Measurements from ENCODE around the gene LMO3. TPM values are rescaled to one million over a fixed set of nuclear protein-coding genes. Genes with fewer than 3 reads are reported as not detected.
"Not testable (repeated sequence)": the region's sequence is repeated elsewhere in the genome, so short reads cannot be mapped to it uniquely, and the experiment has no call there.

The LMO3 gene
- total RNA-seq, 1 donor from 2014 or later, result 0.98 TPM

DNA sequence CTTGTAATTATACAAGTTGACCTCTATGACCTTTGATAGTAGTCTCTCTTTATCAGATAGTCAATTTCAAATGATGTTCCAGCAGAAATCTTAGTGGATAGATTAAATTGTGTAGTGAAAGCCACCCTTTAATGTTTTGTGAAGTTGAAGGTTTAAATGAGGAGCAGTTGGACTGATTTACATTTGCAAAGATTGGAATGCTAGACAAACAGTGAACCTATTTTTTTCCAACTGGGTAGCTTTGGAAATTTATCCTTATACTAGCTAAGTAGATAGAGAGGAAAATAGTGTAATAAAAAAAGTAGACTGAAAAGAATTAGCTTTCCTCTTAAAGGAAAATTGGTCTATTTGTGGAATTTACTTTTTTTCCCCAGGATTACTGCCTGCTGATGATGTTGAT lies 53.7 kb downstream of the LMO3 start:
- Histone ChIP-seq H3K27ac (ENCODE audit: low read depth, low read length) (no peak overlapping the region), H3K9ac (ENCODE audit: low read length) (no peak overlapping the region), H2AFZ (ENCODE audit: low read depth, low read length) (no peak overlapping the region), H3K4me1 (ENCODE audit: insufficient read depth, low read length) (no peaks in the 10 kb centered on the region), H4K20me1 (ENCODE audit: insufficient read depth, low read length) (no peaks in the 10 kb centered on the region), H3K27me3 (ENCODE audit: insufficient read depth, low read length) (no peaks in the 10 kb centered on the region), H3K4me2 (ENCODE audit: low read length) (no peak overlapping the region), H3K79me2 (ENCODE audit: insufficient read depth, low read length) (no peaks in the 10 kb centered on the region), H3K9me3 (ENCODE audit: insufficient read depth, low read depth, low read length) (no peaks in the 10 kb centered on the region), H3K36me3 (ENCODE audit: insufficient read depth, low read length) (no peaks in the 10 kb centered on the region), H3K4me3 (ENCODE audit: insufficient read depth, low read depth, low read length) (no peak overlapping the region)
- Mint-ChIP-seq H3K27ac (ENCODE audit: unreplicated experiment) (no peak overlapping the region), H3K9me3 (ENCODE audit: unreplicated experiment) (no peaks in the 10 kb centered on the region), H3K36me3 (ENCODE audit: low read depth, unreplicated experiment) (no peaks in the 10 kb centered on the region), H3K27me3 (ENCODE audit: low read depth, unreplicated experiment) (no peaks in the 10 kb centered on the region), H3K4me3 (ENCODE audit: unreplicated experiment) (no peak overlapping the region), H3K4me1 (ENCODE audit: low read depth, unreplicated experiment) (peaks cover 10% of the 10 kb centered on the region)
- TF ChIP-seq, protein P1, sequence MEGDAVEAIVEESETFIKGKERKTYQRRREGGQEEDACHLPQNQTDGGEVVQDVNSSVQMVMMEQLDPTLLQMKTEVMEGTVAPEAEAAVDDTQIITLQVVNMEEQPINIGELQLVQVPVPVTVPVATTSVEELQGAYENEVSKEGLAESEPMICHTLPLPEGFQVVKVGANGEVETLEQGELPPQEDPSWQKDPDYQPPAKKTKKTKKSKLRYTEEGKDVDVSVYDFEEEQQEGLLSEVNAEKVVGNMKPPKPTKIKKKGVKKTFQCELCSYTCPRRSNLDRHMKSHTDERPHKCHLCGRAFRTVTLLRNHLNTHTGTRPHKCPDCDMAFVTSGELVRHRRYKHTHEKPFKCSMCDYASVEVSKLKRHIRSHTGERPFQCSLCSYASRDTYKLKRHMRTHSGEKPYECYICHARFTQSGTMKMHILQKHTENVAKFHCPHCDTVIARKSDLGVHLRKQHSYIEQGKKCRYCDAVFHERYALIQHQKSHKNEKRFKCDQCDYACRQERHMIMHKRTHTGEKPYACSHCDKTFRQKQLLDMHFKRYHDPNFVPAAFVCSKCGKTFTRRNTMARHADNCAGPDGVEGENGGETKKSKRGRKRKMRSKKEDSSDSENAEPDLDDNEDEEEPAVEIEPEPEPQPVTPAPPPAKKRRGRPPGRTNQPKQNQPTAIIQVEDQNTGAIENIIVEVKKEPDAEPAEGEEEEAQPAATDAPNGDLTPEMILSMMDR (IDR thresholded peaks at IDR 0.05; ENCODE audit: insufficient read depth, low read depth, low read length), result no peak
- no peak for TF ChIP-seq EZH2 (IDR thresholded peaks at IDR 0.05; ENCODE audit: insufficient read depth, low read length)
- FAIRE-seq (no peak), DNase-seq (ENCODE audit: low read depth) (no peak)

GRCh38 chr12:16545836-16546235 lies 60.1 kb downstream of the LMO3 start:
- no peaks in the 10 kb centered on the region for H3K27me3 Mint-ChIP-seq (ENCODE audit: low read depth, unreplicated experiment)
- no peaks in the 10 kb centered on the region for H3K4me1 Mint-ChIP-seq (ENCODE audit: low read depth, unreplicated experiment)
- no peaks in the 10 kb centered on the region for H3K36me3 Mint-ChIP-seq (ENCODE audit: low read depth, unreplicated experiment)
- H3K36me3 ChIP-seq (ENCODE audit: insufficient read depth, low read length), result no peaks in the 10 kb centered on the region
- no peak overlapping the region for H3K27ac Mint-ChIP-seq (ENCODE audit: unreplicated experiment)
- H3K4me3 ChIP-seq (ENCODE audit: insufficient read depth, low read depth, low read length), result no peak overlapping the region
- H3K9me3 Mint-ChIP-seq (ENCODE audit: unreplicated experiment), result no peaks in the 10 kb centered on the region
- H3K9me3 ChIP-seq (ENCODE audit: insufficient read depth, low read depth, low read length), result no peaks in the 10 kb centered on the region
- H2AFZ ChIP-seq (ENCODE audit: low read depth, low read length), result no peak overlapping the region
- H3K4me1 ChIP-seq (ENCODE audit: insufficient read depth, low read length), result no peaks in the 10 kb centered on the region
- FAIRE-seq, result no peak
- H3K79me2 ChIP-seq (ENCODE audit: insufficient read depth, low read length), result no peaks in the 10 kb centered on the region
- no peaks in the 10 kb centered on the region for H3K27me3 ChIP-seq (ENCODE audit: insufficient read depth, low read length)
- no peak for DNase-seq (ENCODE audit: low read depth)
- H3K9ac ChIP-seq (ENCODE audit: low read length), result no peak overlapping the region
- no peak overlapping the region for H3K4me3 Mint-ChIP-seq (ENCODE audit: unreplicated experiment)
- no peaks in the 10 kb centered on the region for H4K20me1 ChIP-seq (ENCODE audit: insufficient read depth, low read length)
- no peak overlapping the region for H3K27ac ChIP-seq (ENCODE audit: low read depth, low read length)
- TF ChIP-seq, protein P1 (IDR thresholded peaks at IDR 0.05; ENCODE audit: insufficient read depth, low read depth, low read length), result no peak
- no peak for TF ChIP-seq EZH2 (IDR thresholded peaks at IDR 0.05; ENCODE audit: insufficient read depth, low read length)
- no peak overlapping the region for H3K4me2 ChIP-seq (ENCODE audit: low read length)

GRCh38 chr12:16542586-16542985 lies 63.4 kb downstream of the LMO3 start:
- no peaks in the 10 kb centered on the region for H3K36me3 Mint-ChIP-seq (ENCODE audit: low read depth, unreplicated experiment)
- no peaks in the 10 kb centered on the region for H3K27me3 Mint-ChIP-seq (ENCODE audit: low read depth, unreplicated experiment)
- DNase-seq (ENCODE audit: low read depth), result no peak
- no peaks in the 10 kb centered on the region for H3K36me3 ChIP-seq (ENCODE audit: insufficient read depth, low read length)
- H3K4me1 Mint-ChIP-seq (ENCODE audit: low read depth, unreplicated experiment), result no peaks in the 10 kb centered on the region
- no peak overlapping the region for H3K27ac ChIP-seq (ENCODE audit: low read depth, low read length)
- no peak overlapping the region for H2AFZ ChIP-seq (ENCODE audit: low read depth, low read length)
- H3K9me3 Mint-ChIP-seq (ENCODE audit: unreplicated experiment), result no peaks in the 10 kb centered on the region
- no peak overlapping the region for H3K4me3 Mint-ChIP-seq (ENCODE audit: unreplicated experiment)
- H3K4me3 ChIP-seq (ENCODE audit: insufficient read depth, low read depth, low read length), result no peak overlapping the region
- H4K20me1 ChIP-seq (ENCODE audit: insufficient read depth, low read length), result no peaks in the 10 kb centered on the region
- H3K9me3 ChIP-seq (ENCODE audit: insufficient read depth, low read depth, low read length), result no peaks in the 10 kb centered on the region
- no peaks in the 10 kb centered on the region for H3K27me3 ChIP-seq (ENCODE audit: insufficient read depth, low read length)
- H3K9ac ChIP-seq (ENCODE audit: low read length), result no peak overlapping the region
- no peak overlapping the region for H3K27ac Mint-ChIP-seq (ENCODE audit: unreplicated experiment)
- H3K4me1 ChIP-seq (ENCODE audit: insufficient read depth, low read length), result no peaks in the 10 kb centered on the region
- no peak overlapping the region for H3K4me2 ChIP-seq (ENCODE audit: low read length)
- TF ChIP-seq EZH2 (IDR thresholded peaks at IDR 0.05; ENCODE audit: insufficient read depth, low read length), result no peak
- TF ChIP-seq, protein P1 (IDR thresholded peaks at IDR 0.05; ENCODE audit: insufficient read depth, low read depth, low read length), result no peak
- no peaks in the 10 kb centered on the region for H3K79me2 ChIP-seq (ENCODE audit: insufficient read depth, low read length)
- no peak for FAIRE-seq

GRCh38 chr12:16537652-16538051 lies 68.3 kb downstream of the LMO3 start:
- H3K79me2 ChIP-seq (ENCODE audit: insufficient read depth, low read length); FAIRE-seq; DNase-seq (ENCODE audit: low read depth); H3K4me3 Mint-ChIP-seq (ENCODE audit: unreplicated experiment); H3K9ac ChIP-seq (ENCODE audit: low read length); H3K36me3 Mint-ChIP-seq (ENCODE audit: low read depth, unreplicated experiment); H3K36me3 ChIP-seq (ENCODE audit: insufficient read depth, low read length); H3K27me3 Mint-ChIP-seq (ENCODE audit: low read depth, unreplicated experiment); H3K4me1 ChIP-seq (ENCODE audit: insufficient read depth, low read length); H3K27ac Mint-ChIP-seq (ENCODE audit: unreplicated experiment); H3K9me3 ChIP-seq (ENCODE audit: insufficient read depth, low read depth, low read length); H3K4me3 ChIP-seq (ENCODE audit: insufficient read depth, low read depth, low read length); H3K27ac ChIP-seq (ENCODE audit: low read depth, low read length); H2AFZ ChIP-seq (ENCODE audit: low read depth, low read length); H3K4me1 Mint-ChIP-seq (ENCODE audit: low read depth, unreplicated experiment); H3K4me2 ChIP-seq (ENCODE audit: low read length); H3K9me3 Mint-ChIP-seq (ENCODE audit: unreplicated experiment); H3K27me3 ChIP-seq (ENCODE audit: insufficient read depth, low read length); H4K20me1 ChIP-seq (ENCODE audit: insufficient read depth, low read length): not testable (repeated sequence)

Measured in astrocyte (in vitro differentiated cells and primary cell).